ENCODE results near the gene FRYL.

Gene FRYL

GRCh38 chr4:48602763-48603162, 177.3 kb downstream of the FRYL start:
- DNase-seq, result no peak

- DNase-seq, result no peak
Measured at GRCh38 chr4:48602222-48602621, 177.9 kb downstream of the FRYL start.

- no peak for DNase-seq
Measured at GRCh38 chr4:48596336-48596735, 183.7 kb downstream of the FRYL start.

- DNase-seq, result no peak
Measured at GRCh38 chr4:48594180-48594579, 185.9 kb downstream of the FRYL start.

GRCh38 chr4:48591372-48591771, 188.7 kb downstream of the FRYL start:
- DNase-seq, result no peak

GRCh38 chr4:48590884-48591283, 189.2 kb downstream of the FRYL start:
- DNase-seq, result no peak

GRCh38 chr4:48589098-48589445, 191.0 kb downstream of the FRYL start:
- no peak for DNase-seq

GRCh38 chr4:48588230-48589097, 191.6 kb downstream of the FRYL start:
- DNase-seq, result no peak

GRCh38 chr4:48585401-48585800, 194.7 kb downstream of the FRYL start:
- no peak for DNase-seq

GRCh38 chr4:48578132-48578968, 201.7 kb downstream of the FRYL start:
- DNase-seq, result peak; percentile 28

GRCh38 chr4:48575964-48576363, 204.1 kb downstream of the FRYL start:
- DNase-seq, result no peak

GRCh38 chr4:48571471-48571870, 208.6 kb downstream of the FRYL start:
- DNase-seq, result no peak

GRCh38 chr4:48570646-48571220, 209.3 kb downstream of the FRYL start:
- no peak for DNase-seq

GRCh38 chr4:48566034-48566384, 214.1 kb downstream of the FRYL start:
- DNase-seq, result no peak

- DNase-seq, result no peak
Measured at GRCh38 chr4:48565362-48566033, 214.6 kb downstream of the FRYL start.

GRCh38 chr4:48564151-48564550, 215.9 kb downstream of the FRYL start:
- no peak for DNase-seq

- DNase-seq, result no peak
Measured at GRCh38 chr4:48558819-48559218, 221.3 kb downstream of the FRYL start.

- no peak for DNase-seq
Measured at GRCh38 chr4:48558026-48558425, 222.1 kb downstream of the FRYL start.

GRCh38 chr4:48557478-48557877, 222.6 kb downstream of the FRYL start:
- DNase-seq, result no peak

GRCh38 chr4:48556268-48556667, 223.8 kb downstream of the FRYL start:
- no peak for DNase-seq

- no peak for DNase-seq
Measured at GRCh38 chr4:48554606-48555005, 225.5 kb downstream of the FRYL start.

- DNase-seq, result no peak
Measured at GRCh38 chr4:48553720-48554119, 226.4 kb downstream of the FRYL start.

- DNase-seq, result peak; percentile 7
Measured at GRCh38 chr4:48546336-48546735, 233.7 kb downstream of the FRYL start.

Measured in NCI-H1694 (cell line).